HepG2 (cell line): ENCODE measurements around the gene CHL1. TPM values are rescaled to one million over a fixed set of nuclear protein-coding genes. Genes with fewer than 3 reads are reported as not detected.

Source experiments
- ATAC-seq: fragments of 200-7000 bp; cut with Tn5 transposase; 3 replicates; pipeline ENCODE4 v1.9.1; 2020; ENCODE audit warnings: mild to moderate bottlenecking, moderate library complexity
- BruUV-seq: library from RNA; stranded (reverse); fragments of 400-500 nt; replicated peaks from 2 replicates; lab custom pipeline; 2021; lab: Mats Ljungman, UMichigan
- CTCF ChIA-PET: fragments of 300-600 bp; formaldehyde crosslinking; extraction: SDS; loops from one replicate; lab custom pipeline; 2021; ENCODE audit warnings: low total read pairs, inconsistent platforms, low intra/inter-chr PET ratio; lab: Yijun Ruan, JAX
- POLR2A ChIA-PET: fragments of 350-600 bp; sonication (Branson Sonifier 250); formaldehyde crosslinking; loops from one replicate; lab custom pipeline; 2020; ENCODE audit warnings: antibody characterized with exemption, inconsistent platforms; lab: Yijun Ruan, JAX
- DNase-seq: peaks from one replicate; pipeline ENCODE4 v3.0.0-alpha.2; 2015; ENCODE audit warnings: low spot score
- FAIRE-seq: peaks from 3 replicates; lab custom pipeline; 2011; peaks lifted over from hg19 to GRCh38; lab: Jason Lieb, UNC
- H2AFZ ChIP-seq: one replicate; pipeline ENCODE4 v1.6.1; 2011; ENCODE audit warnings: low read length, inconsistent platforms
- H3K27ac ChIP-seq: fragments of 300-600 bp; 3 replicates; pipeline ENCODE4 v1.8.0; 2011; ENCODE audit warnings: mixed run types, mild to moderate bottlenecking, mixed read lengths, low read length, inconsistent platforms; ENCODE audit not compliant: insufficient read depth; ENCODE audit errors: extremely low read length
- H3K27me3 ChIP-seq, 2 experiments: fragments of 200-600 bp in 1 of 2; 2 replicates in 1 of 2; 3 replicates in 1 of 2; pipeline versions ENCODE4 v1.6.0 to v1.8.0; 2011; ENCODE audit warnings: low read length in 2 of 2, mild to moderate bottlenecking in 2 of 2, moderate library complexity in 2 of 2, inconsistent platforms in 1 of 2; ENCODE audit not compliant: insufficient read depth in 2 of 2, control insufficient read depth in 1 of 2
- H3K36me3 ChIP-seq, 2 experiments: fragments of 200-600 bp in 1 of 2; replicated peaks in 1 of 2; 2 replicates in 1 of 2; 3 replicates in 1 of 2; pipeline versions ENCODE4 v1.5.1 to v1.8.0; 2011; ENCODE audit warnings: low read length in 2 of 2, inconsistent platforms in 1 of 2; ENCODE audit not compliant: insufficient read depth in 2 of 2, control insufficient read depth in 1 of 2
- H3K4me1 ChIP-seq: 2 replicates; pipeline ENCODE4 v1.5.1; 2012; ENCODE audit warnings: low read length, inconsistent platforms; ENCODE audit not compliant: insufficient read depth
- H3K4me2 ChIP-seq: 2 replicates; pipeline ENCODE4 v1.6.0; 2011; ENCODE audit warnings: low read depth, low read length, inconsistent platforms
- H3K4me3 ChIP-seq, 3 experiments: fragments of 200-600 bp in 1 of 3; sonication (generic), shearing (Covaris generic) in 1 of 3; replicated peaks in 1 of 3; 2 replicates each; pipeline ENCODE4 v1.5.1; 2011 to 2016; ENCODE audit warnings: low read length in 3 of 3, inconsistent platforms in 2 of 3, low read depth in 2 of 3, mild to moderate bottlenecking in 2 of 3, control low read depth in 1 of 3, mixed read lengths in 1 of 3; ENCODE audit not compliant: insufficient read depth in 1 of 3
- H3K79me2 ChIP-seq: one replicate; pipeline ENCODE4 v1.6.1; 2011; ENCODE audit warnings: low read length, inconsistent platforms; ENCODE audit not compliant: insufficient read depth
- H3K9ac ChIP-seq: 2 replicates; pipeline ENCODE4 v1.6.0; 2011; ENCODE audit warnings: mild to moderate bottlenecking, low read depth, low read length, inconsistent platforms; ENCODE audit not compliant: insufficient read depth
- H3K9me3 ChIP-seq: 2 replicates; pipeline ENCODE4 v1.5.1; 2012; ENCODE audit warnings: mild to moderate bottlenecking, low read length
- H4K20me1 ChIP-seq: 2 replicates; pipeline ENCODE4 v1.6.0; 2011; ENCODE audit warnings: inconsistent platforms, mild to moderate bottlenecking, low read length, moderate library complexity; ENCODE audit not compliant: insufficient read depth
- AFF4 ChIP-seq: sonication (generic); formaldehyde crosslinking; IDR thresholded peaks from 2 replicates; pipeline ENCODE4 v1.4.0; 2020; ENCODE audit warnings: missing genetic modification reagents
- CREB3 ChIP-seq: sonication (generic); formaldehyde crosslinking; IDR thresholded peaks from 2 replicates; pipeline ENCODE4 v1.5.0; 2020; ENCODE audit warnings: missing genetic modification reagents
- IRF9 ChIP-seq: sonication (generic); formaldehyde crosslinking; IDR thresholded peaks from 2 replicates; pipeline ENCODE4 v1.8.0; 2022; ENCODE audit warnings: missing genetic modification reagents, mild to moderate bottlenecking, borderline replicate concordance
- PLSCR1 ChIP-seq: sonication (generic); formaldehyde crosslinking; IDR thresholded peaks from 2 replicates; pipeline ENCODE4 v1.5.0; 2020; ENCODE audit warnings: missing genetic modification reagents, mild to moderate bottlenecking, borderline replicate concordance
- ZNF160 ChIP-seq: sonication (generic); formaldehyde crosslinking; IDR thresholded peaks from 2 replicates; pipeline ENCODE4 v1.8.0; 2022; ENCODE audit warnings: mild to moderate bottlenecking, inconsistent platforms, missing genetic modification reagents
- WGBS: methylation state at CpG from one replicate; pipeline ENCODE4 v1.1.6; 2017; ENCODE audit warnings: low lambda C conversion rate; 5-methylcytosine and 5-hydroxymethylcytosine counted together
- in situ Hi-C: cut with HindIII; loops from 2 replicates; pipeline ENCODE4 v1.10.0; 2017; ENCODE audit warnings: low pct_unique_long_range_greater_than_20kb; ENCODE audit not compliant: extremely low pct_ligation_motif_present
- intact Hi-C: fragments of 100-400 bp; cut with micrococcal nuclease; formaldehyde crosslinking; loops from one replicate; pipeline ENCODE4 v1.10.0; 2022; ENCODE audit not compliant: unreplicated experiment
- polyA plus RNA-seq, 8 experiments: library from polyadenylated mRNA; depleted of rRNA in 3 of 8; stranded (reverse) in 7 of 8; unstranded in 1 of 8; fragments of >200 nt; fragmentation: Illumina TruSeq in 4 of 8; extraction: Trizol in 4 of 8; gene quantifications; 2 replicates each; pipeline versions ENCODE4 v1.2.1 to v1.2.3, GENCODE V29; 2011 to 2016; ENCODE audit warnings: low read depth in 4 of 8, missing spikeins in 1 of 8, mixed read lengths in 1 of 8; ENCODE audit not compliant: insufficient read depth in 1 of 8
- total RNA-seq, 5 experiments: library from RNA; depleted of rRNA; stranded (reverse); fragments of >200 nt; fragmentation: Illumina TruSeq; extraction: Trizol; gene quantifications; 2 replicates each; pipeline ENCODE4 v1.2.3, GENCODE V29; 2016; ENCODE audit warnings: low read depth in 1 of 5

Gene CHL1
- total and polyA plus RNA-seq, 2 of the 13 experiments (the other 11 are each of a cell fraction or from before 2014, with no cell fraction given) = not detected

GRCh38 chr3:453106-453505, 256.5 kb downstream of the CHL1 start (continued):
- no peak for TF ChIP-seq AFF4 (CRISPR knock-in tag)
- TF ChIP-seq PLSCR1 = no peak
- TF ChIP-seq ZNF160 = no peak
- TF ChIP-seq CREB3 (CRISPR knock-in tag) = no peak

GRCh38 chr3:454986-455385, 258.4 kb downstream of the CHL1 start:
- in situ Hi-C loops = no loop called here
- DNase-seq (no peak), FAIRE-seq (no peak), ATAC-seq (no peak)
- BruUV-seq = no TSS peak
- Histone ChIP-seq H3K27ac (no peak overlapping the region), H3K27me3 (no peaks in the 10 kb centered on the region), H2AFZ (no peak overlapping the region), H3K4me2 (no peak overlapping the region), H3K9me3 (peaks cover 68% of the 10 kb centered on the region), H3K4me1 (no peaks in the 10 kb centered on the region), H3K4me3 (no peak overlapping the region), H4K20me1 (no peaks in the 10 kb centered on the region), H3K36me3 (no peaks in the 10 kb centered on the region), H3K79me2 (no peaks in the 10 kb centered on the region), H3K9ac (no peak overlapping the region)
- ChIA-PET POLR2A (no interaction called here), CTCF (no interaction called here)
- intact Hi-C loops = no loop called here
- no peak for TF ChIP-seq IRF9 (CRISPR knock-in tag)
- 2% methylated on average over 2 of the region's 2 CpGs for WGBS
